Subcutaneous adipose tissue (tissue), 4 donors: ENCODE measurements around the gene PIGZ. TPM values are rescaled to one million over a fixed set of nuclear protein-coding genes. Genes with fewer than 3 reads are reported as not detected.

ENCODE experiments used
- CTCF ChIP-seq: fragments of 450-650 bp; IDR thresholded peaks from one replicate; pipeline ENCODE4 v1.5.1; 2016; ENCODE audit warnings: low read depth, mild to moderate bottlenecking, control low read depth, antibody characterized with exemption, moderate library complexity
- total RNA-seq, 4 donors: library from RNA; depleted of rRNA; stranded (reverse); fragments of >200 nt; gene quantifications; one replicate each; pipeline ENCODE4 v1.1.0, GENCODE V29; 2016

Gene PIGZ
- total RNA-seq, 4 donors from 2014 or later: 8.8 to 18.5 (median 17.0) TPM

GRCh38 chr3:196915375-196915774 is 53.3 kb downstream of the PIGZ start:
- TF ChIP-seq CTCF: no peak

- no peak for TF ChIP-seq CTCF
Observed at GRCh38 chr3:196914866-196915265, 53.8 kb downstream of the PIGZ start.

GRCh38 chr3:196903740-196904139 is 64.9 kb downstream of the PIGZ start:
- no peak for TF ChIP-seq CTCF

GRCh38 chr3:196902296-196902695 is 66.3 kb downstream of the PIGZ start:
- TF ChIP-seq CTCF: no peak

- TF ChIP-seq CTCF: no peak
Observed at GRCh38 chr3:196901768-196902167, 66.9 kb downstream of the PIGZ start.

Other genes starting within 250 kb of the PIGZ start
- 100 to 1,000 TPM in 1 of 4 donors, 10 to 100 TPM in 3; 69.3 to 127 (median 74.7) TPM for gene PAK2, start 229.0 kb downstream of the PIGZ start, total RNA-seq
- 10 to 100 TPM; 35.7 to 48.3 (median 45.1) TPM for gene SENP5, start 100.9 kb downstream of the PIGZ start, total RNA-seq
- gene NCBP2, start 26.3 kb downstream of the PIGZ start, total RNA-seq: 10 to 100 TPM; 35.7 to 41.4 (median 37.8) TPM
- gene MELTF, start 61.0 kb upstream of the PIGZ start, total RNA-seq: 10 to 100 TPM in 2 of 4 donors, 1 to 10 TPM in 2; 3.8 to 10.7 (median 8.5) TPM